ENCODE measurements around the gene TPPP3.
A peak's percentile ranks its signal among the peaks of the same experiment; 100 is the strongest.
"Not testable (repeated sequence)": the region's sequence is repeated elsewhere in the genome, so short reads cannot be mapped to it uniquely, and the experiment has no call there.

TPPP3 gene

GRCh38 chr16:67388591-67388990 is 4.7 kb downstream of the TPPP3 start:
- DNase-seq = no peak

GRCh38 chr16:67388191-67388590 is 5.1 kb downstream of the TPPP3 start:
- DNase-seq = no peak

DNA sequence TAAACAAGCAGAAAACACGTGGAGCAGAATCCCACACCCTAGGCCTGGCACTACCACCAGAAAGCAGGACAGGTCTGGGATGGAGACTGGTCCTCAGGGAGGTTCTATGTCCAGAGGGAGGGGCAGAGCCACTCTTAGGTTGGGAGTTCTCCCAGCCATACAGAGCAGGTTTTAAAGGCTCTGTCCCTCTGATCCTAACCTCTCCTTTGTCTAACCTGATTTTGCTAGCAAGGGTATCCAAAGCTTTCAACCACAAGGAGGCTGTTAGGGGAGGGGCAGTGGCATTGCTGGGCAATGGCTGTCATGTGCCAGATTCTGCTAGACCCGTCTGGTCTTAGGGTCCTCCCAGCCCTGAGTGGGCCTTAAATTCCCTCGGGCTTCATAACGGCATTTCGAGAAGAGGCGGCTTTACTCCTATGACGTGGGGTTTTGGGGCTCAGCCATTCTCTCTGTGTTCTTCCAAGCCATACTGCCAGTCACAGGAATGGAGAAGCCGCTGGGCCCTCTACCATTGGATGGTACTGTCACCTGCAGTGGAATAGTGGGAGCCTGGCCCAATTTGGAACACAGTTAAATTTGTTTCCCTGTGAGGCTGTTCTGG is 5.7 kb downstream of the TPPP3 start:
- no peak for DNase-seq

DNA sequence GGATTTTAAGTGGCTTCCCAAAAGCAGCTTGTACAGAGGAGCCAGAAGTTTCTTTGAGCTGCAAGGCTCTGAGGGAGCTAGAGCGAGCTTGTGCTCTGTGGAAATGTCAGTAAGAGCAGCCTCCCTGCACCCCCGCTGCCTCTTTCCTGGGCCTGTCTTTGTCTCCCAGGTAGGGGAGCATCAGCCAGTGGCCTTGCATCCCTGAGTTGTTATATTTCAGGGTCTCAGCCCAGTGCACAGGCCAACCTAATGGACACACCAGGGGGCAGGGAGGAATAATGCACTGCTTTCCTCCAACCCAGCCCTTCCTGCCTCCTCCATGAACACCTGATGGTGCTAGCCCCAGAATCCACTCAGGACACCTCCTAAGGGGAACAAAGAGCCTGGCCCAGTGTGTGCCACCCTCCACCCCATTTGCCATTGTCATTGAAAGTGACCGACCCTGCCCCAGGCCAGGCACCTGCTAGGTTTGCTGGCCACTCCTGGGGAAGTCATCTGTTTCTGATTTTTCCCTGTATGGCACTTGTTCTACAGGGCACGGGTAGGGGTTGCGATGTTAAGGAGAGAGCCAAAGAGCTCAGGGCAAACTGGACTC is 6.3 kb downstream of the TPPP3 start:
- no peak for DNase-seq

DNA sequence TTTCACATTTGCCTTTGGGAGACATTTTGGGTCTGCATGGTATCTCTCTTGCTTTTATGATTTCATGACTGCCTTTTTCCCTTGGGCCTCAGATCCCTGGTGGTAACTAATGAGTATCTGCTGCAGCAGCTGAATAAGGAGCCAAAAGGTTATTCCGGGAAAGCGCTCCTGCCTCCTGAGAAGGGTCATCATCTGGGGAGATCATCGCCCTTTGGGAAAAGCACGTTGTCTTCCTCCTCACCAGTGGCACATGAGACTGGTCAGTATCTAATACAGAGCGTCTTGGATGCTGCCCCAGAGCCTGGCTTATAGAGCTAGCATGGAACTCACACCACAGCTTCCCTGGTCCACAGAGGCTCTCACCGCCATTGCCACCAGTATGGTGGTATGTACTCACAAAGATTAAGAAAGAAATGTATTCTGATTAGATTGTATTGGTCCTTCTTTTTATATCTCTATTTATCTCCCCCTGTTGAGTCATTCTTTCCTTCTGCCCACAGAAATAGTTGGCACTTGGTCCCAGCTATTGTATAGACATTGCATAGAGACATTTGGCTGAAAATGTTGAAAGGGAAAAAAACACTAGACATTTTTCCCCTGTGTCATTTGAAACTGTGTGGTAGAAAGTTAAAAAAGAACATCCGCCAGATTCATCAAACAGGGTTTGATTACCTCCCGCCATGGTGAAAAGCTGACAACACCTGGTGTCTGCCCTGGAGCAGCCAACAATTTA is 8.4 kb downstream of the TPPP3 start:
- DNase-seq = no peak

- DNase-seq = no peak
These were observed 10.0 kb downstream of the TPPP3 start for GRCh38 chr16:67383284-67383683.

GRCh38 chr16:67378642-67379041 is 14.7 kb downstream of the TPPP3 start:
- no peak for DNase-seq

GRCh38 chr16:67376012-67376411 is 17.3 kb downstream of the TPPP3 start:
- DNase-seq = not testable (repeated sequence)

- peak; percentile 26 for DNase-seq
These were observed 20.6 kb downstream of the TPPP3 start for GRCh38 chr16:67372664-67373063.

GRCh38 chr16:67370661-67371060 is 22.6 kb downstream of the TPPP3 start:
- no peak for DNase-seq

GRCh38 chr16:67364600-67365235 is 28.6 kb downstream of the TPPP3 start:
- no peak for DNase-seq

DNA sequence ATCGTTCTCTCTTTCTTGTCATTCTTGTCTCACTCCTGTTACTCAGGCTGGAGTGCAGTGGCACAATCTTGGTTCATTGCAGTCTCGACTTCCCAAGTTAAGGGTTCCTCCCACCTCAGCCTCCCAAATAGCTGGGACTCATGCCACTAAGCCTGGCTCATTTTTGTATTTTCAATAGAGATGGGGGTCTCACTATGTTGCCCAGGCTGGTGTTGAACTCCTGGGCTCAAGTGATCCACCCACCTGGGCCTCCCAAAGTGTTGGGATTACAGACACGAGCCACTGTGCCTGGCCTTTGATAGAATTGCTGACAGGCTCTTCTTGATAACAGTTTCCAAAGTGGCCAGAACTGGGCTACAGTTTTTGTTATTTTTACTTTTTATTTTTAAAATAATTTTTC is 32.3 kb downstream of the TPPP3 start:
- no peak for DNase-seq

DNA sequence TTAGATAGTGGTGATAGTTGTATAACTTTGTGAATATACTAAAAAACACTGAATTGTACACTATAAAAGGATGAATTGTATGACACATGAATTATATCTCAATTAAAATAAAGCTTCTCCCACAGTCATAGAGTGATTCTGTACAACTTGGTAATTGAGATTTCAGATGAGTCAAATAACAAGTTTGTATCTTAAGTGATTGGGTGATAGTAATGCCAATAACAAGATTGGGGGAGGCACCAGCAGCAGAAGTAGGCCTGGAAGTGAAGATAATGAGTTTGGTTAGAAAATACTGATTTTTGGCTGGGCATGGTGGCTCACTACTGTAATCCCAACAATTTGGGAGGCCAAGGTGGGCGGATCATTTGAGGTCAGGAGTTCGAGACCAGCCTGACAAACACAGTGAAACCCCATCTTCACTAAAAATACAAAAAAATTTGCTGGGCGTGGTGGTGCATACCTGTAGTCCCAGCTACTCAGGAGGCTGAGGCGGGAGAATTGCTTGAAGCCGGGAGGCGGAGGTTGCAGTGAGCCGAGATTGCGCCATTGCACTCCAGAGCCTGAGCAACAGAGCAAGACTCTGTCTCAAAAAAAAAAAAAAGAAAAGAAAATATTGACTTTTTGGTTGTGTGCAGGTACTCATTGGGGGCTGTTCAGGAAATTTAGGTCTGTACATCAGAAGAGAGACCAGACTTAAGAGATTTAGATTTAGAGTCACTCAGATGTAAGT is 33.6 kb downstream of the TPPP3 start:
- DNase-seq = not testable (repeated sequence)

DNA sequence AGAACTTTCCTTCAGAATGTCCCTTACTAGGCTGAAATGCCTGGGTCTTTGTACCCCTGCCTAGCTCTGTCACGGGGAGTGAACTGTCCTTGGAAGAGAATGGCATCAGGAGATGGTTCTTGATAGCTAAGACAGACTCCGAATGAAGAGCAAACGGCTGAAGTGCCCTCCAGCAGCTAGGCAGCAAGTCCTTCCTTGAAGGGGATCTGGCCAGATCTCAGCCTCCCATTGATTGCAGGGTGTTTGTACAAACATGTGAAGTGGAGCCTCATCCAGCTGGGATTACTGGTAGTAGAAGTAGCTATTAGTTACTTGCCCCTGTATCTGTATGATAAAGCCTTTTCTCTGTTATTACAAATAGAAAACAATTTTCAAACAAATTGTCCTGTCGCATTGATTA is 35.7 kb downstream of the TPPP3 start:
- DNase-seq = no peak

DNA sequence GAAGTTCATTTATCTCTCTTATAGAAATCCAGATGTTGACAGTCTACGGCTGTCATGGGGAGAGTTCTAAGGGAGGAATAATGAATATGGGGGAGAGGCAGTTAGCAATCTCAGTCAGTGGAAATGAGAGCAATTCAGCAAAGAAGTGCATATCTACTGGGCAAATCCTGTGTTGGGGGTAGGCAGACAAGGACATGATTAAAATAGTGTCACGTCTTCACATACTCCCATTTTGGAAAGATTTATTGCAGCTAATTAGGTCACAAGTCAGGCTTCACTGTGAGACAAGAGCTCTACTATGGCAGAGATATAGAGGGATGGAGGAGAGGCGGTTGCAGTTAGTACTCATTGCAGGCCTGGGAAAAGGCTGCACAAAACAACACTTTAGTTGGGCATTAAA is 36.9 kb downstream of the TPPP3 start:
- no peak for DNase-seq

GRCh38 chr16:67352463-67352862 is 40.8 kb downstream of the TPPP3 start:
- not testable (repeated sequence) for DNase-seq

GRCh38 chr16:67350324-67350723 is 43.0 kb downstream of the TPPP3 start:
- no peak for DNase-seq

- peak; percentile 4 for DNase-seq
These were observed 44.1 kb downstream of the TPPP3 start for GRCh38 chr16:67349172-67349571.

GRCh38 chr16:67346341-67346740 is 47.0 kb downstream of the TPPP3 start:
- no peak for DNase-seq

- no peak for DNase-seq
These were observed 47.9 kb downstream of the TPPP3 start for GRCh38 chr16:67345401-67345800.

DNA sequence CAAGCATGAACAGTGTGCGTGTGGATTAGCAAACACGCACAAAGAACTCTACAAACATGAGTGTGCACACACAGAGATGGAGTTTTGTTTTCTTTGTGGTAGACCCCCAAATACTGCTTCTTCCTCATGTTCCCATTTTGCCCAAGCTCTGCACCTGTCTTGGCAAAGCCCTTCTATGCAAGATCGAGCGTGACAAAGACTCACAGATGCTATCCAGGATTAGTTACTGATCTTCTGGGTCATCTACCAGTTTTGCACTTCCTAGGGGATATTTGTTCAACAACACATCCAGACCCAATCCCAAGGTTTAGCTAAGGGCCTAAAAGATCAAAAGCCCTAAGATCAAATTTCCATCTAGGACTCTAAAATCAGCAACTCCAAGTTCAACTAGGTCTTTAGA is 50.7 kb downstream of the TPPP3 start:
- no peak for DNase-seq

DNA sequence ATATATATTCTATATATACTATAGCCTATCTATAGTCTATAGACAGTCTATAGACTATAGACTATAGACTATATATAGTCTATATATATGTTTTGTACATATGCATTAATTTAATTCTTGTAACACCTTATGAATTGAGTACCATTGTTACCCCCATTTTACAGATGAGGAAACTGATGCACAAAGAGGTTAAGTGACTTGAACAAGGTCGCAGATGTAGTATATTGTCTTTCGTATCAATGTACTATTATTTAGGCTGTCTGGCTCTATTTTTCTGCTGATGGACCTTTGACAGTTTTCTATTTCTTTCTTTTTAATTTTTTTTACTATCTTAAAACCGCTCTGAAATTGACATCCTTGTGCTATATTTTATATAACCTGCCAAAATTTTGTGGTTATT is 52.0 kb downstream of the TPPP3 start:
- no peak for DNase-seq
